Adrenal gland (tissue), 12 donors: ENCODE results near the gene RCOR1. TPM values are rescaled to one million over a fixed set of nuclear protein-coding genes. Genes with fewer than 3 reads are reported as not detected.
A peak's percentile ranks its signal among the peaks of the same experiment; 100 is the strongest.

Source experiments
- DNase-seq, 7 donors: peaks; one replicate each; pipeline ENCODE4 v3.0.0-alpha.2; 2019 to 2020
- H3K27ac ChIP-seq, 5 donors: fragments of 200-600 bp; sonication (generic) in 4 of 5; 1 replicate in 3 of 5; 2 replicates in 2 of 5; pipeline versions ENCODE4 v1.5.1 to v1.8.0; 2016 to 2020; ENCODE audit warnings: mild to moderate bottlenecking in 1 of 5
- H3K27me3 ChIP-seq: fragments of 200-600 bp; 2 replicates; pipeline ENCODE4 v1.8.0; 2021
- H3K36me3 ChIP-seq, 2 donors: fragments of 200-600 bp; replicated peaks in 1 of 2; 1 replicate in 1 of 2; 2 replicates in 1 of 2; pipeline versions ENCODE4 v1.5.1 to v1.8.0; 2018 to 2022
- H3K4me1 ChIP-seq, 2 donors: fragments of 200-600 bp; replicated peaks in 1 of 2; 1 replicate in 1 of 2; 2 replicates in 1 of 2; pipeline versions ENCODE4 v1.5.1 to v1.8.0; 2018 to 2021
- H3K4me3 ChIP-seq, 4 donors: fragments of 200-600 bp; sonication (generic) in 3 of 4; one replicate each; pipeline ENCODE4 v1.5.1; 2016 to 2018
- H3K9me3 ChIP-seq, 3 donors: fragments of 200-600 bp; sonication (generic) in 1 of 3; replicated peaks in 1 of 3; 1 replicate in 2 of 3; 2 replicates in 1 of 3; pipeline versions ENCODE4 v1.5.1 to v1.8.0; 2016 to 2021
- CTCF ChIP-seq, 6 experiments: fragments of 450-650 bp in 4 of 6; fragments of 200-600 bp in 2 of 6; sonication (generic) in 1 of 6; IDR thresholded peaks; 1 replicate in 5 of 6; 2 replicates in 1 of 6; pipeline versions ENCODE4 v1.5.1 to v1.8.0; 2016 to 2021; ENCODE audit warnings: antibody characterized with exemption in 6 of 6, mild to moderate bottlenecking in 2 of 6, moderate library complexity in 1 of 6
- POLR2A ChIP-seq, 2 donors: fragments of 450-650 bp; IDR thresholded peaks; one replicate each; pipeline ENCODE4 v1.6.1; 2017; ENCODE audit warnings: antibody characterized with exemption in 2 of 2, mild to moderate bottlenecking in 2 of 2, moderate library complexity in 1 of 2
- WGBS, 4 donors: extraction: QIAGEN DNeasy Blood & Tissue Kit in 2 of 4; methylation state at CpG; one replicate each; pipeline versions ENCODE4 v1.1.5 to v1.1.7; 2013 to 2017; 5-methylcytosine and 5-hydroxymethylcytosine counted together
- intact Hi-C, 2 donors: fragments of 100-400 bp; cut with DNase I; formaldehyde crosslinking; loops; one replicate each; pipeline versions ENCODE4 v1.14.1 to v1.15.0; 2022 to 2023
- polyA plus RNA-seq, 3 donors: library from polyadenylated mRNA; stranded (reverse); fragments of 200-250 nt in 2 of 3; fragments of 350-450 nt in 1 of 3; fragmentation: Illumina TruSeq in 1 of 3; extraction: RNeasy Lipid Tissue Mini Kit (QIAGEN cat#74804) in 1 of 3; gene quantifications; one replicate each; pipeline ENCODE4 v1.2.3, GENCODE V29; 2013 to 2014
- total RNA-seq, 9 donors: library from RNA; depleted of rRNA in 4 of 9; stranded (reverse); fragments of >200 nt in 4 of 9; fragments of 120-200 nt in 1 of 9; fragmentation: NEBNext Ultra II Directional in 1 of 9; extraction: Animal tissue kit (Norgen Biotek cat#: 25700) in 1 of 9; gene quantifications; one replicate each; pipeline versions ENCODE4 v1.1.0 to v1.2.4, GENCODE V29; 2013 to 2023
- donor health status: healthy with polysubstance abuse.
- donor health status: Bipolar disorder and iron deficiency.
- donor health status: DM: yes; HTN: yes; CAD: no.
- donor health status: DM: no; HTN: no; CAD: no.
- donor health status: DM: no; HTN: no; CAD: no.
- donor health status: DM: yes; HTN: yes; CAD: no.

The RCOR1 gene
- total and polyA plus RNA-seq, 12 donors = 3.8 to 17.7 (median 11.3) TPM

- intact Hi-C loops = no loop called here
- no peak for DNase-seq
- H3K36me3 ChIP-seq = no peaks in the 10 kb centered on the region
- WGBS, 4 donors = 80 to 86% (median 82%) methylated on average over 5 of the region's 5 CpGs
- TF ChIP-seq CTCF (IDR thresholded peaks at IDR 0.05) = no peak
- no peak for TF ChIP-seq POLR2A (IDR thresholded peaks at IDR 0.05)
- H3K27me3 ChIP-seq = no peaks in the 10 kb centered on the region
- H3K9me3 ChIP-seq = no peaks in the 10 kb centered on the region
- no peak overlapping the region for H3K4me3 ChIP-seq
- H3K27ac ChIP-seq = no peak overlapping the region
- no peaks in the 10 kb centered on the region for H3K4me1 ChIP-seq
Measured at GRCh38 chr14:102758087-102758486, 165.6 kb downstream of the RCOR1 start.

- Histone ChIP-seq H3K9me3 (no peaks in the 10 kb centered on the region), H3K4me3 (no peak overlapping the region), H3K27ac (no peak overlapping the region), H3K4me1 (no peaks in the 10 kb centered on the region), H3K27me3 (no peaks in the 10 kb centered on the region), H3K36me3 (no peaks in the 10 kb centered on the region)
- intact Hi-C loops = no loop called here
- no peak for TF ChIP-seq POLR2A (IDR thresholded peaks at IDR 0.05)
- no peak for TF ChIP-seq CTCF (IDR thresholded peaks at IDR 0.05)
- WGBS, 4 donors = 63 to 70% (median 67%) methylated on average over 10 of the region's 10 CpGs
- DNase-seq = peak in 1 of 7 donors; percentile 22
Measured at GRCh38 chr14:102759456-102760187, 167.2 kb downstream of the RCOR1 start.

- H3K36me3 ChIP-seq = no peaks in the 10 kb centered on the region
- no peak overlapping the region for H3K4me3 ChIP-seq
- TF ChIP-seq POLR2A (IDR thresholded peaks at IDR 0.05) (no peak), CTCF (IDR thresholded peaks at IDR 0.05) (no peak)
- no peaks in the 10 kb centered on the region for H3K4me1 ChIP-seq
- intact Hi-C loops = no loop called here
- no peak for DNase-seq
- no peaks in the 10 kb centered on the region for H3K9me3 ChIP-seq
- no peaks in the 10 kb centered on the region for H3K27me3 ChIP-seq
- H3K27ac ChIP-seq = no peak overlapping the region
- WGBS, 4 donors = 41 to 70% (median 59%) methylated on average over 14 to 21 of the region's 21 CpGs
Measured at GRCh38 chr14:102760496-102761193, 168.2 kb downstream of the RCOR1 start.

GRCh38 chr14:102761206-102761605, 168.8 kb downstream of the RCOR1 start:
- H3K4me1 ChIP-seq = no peaks in the 10 kb centered on the region
- H3K9me3 ChIP-seq = no peaks in the 10 kb centered on the region
- H3K36me3 ChIP-seq = no peaks in the 10 kb centered on the region
- H3K27ac ChIP-seq = no peak overlapping the region
- no peak overlapping the region for H3K4me3 ChIP-seq
- 63 to 80% (median 75%) methylated on average over 13 to 15 of the region's 15 CpGs for WGBS, 4 donors
- no peak for TF ChIP-seq POLR2A (IDR thresholded peaks at IDR 0.05)
- TF ChIP-seq CTCF (IDR thresholded peaks at IDR 0.05) = no peak
- no peak for DNase-seq
- intact Hi-C loops = no loop called here
- no peaks in the 10 kb centered on the region for H3K27me3 ChIP-seq
